Psoas muscle (tissue), 8 donors: ENCODE results near the gene SYMPK. TPM values are rescaled to one million over a fixed set of nuclear protein-coding genes. Genes with fewer than 3 reads are reported as not detected.

ENCODE experiments used
- ATAC-seq, 4 donors: fragments of 200-7000 bp; cut with Tn5 transposase; one replicate each; pipeline ENCODE4 v1.9.1; 2020; ENCODE audit warnings: moderate library complexity in 3 of 4, mild to moderate bottlenecking in 2 of 4
- DNase-seq, 2 donors: peaks; one replicate each; pipeline ENCODE4 v3.0.0-alpha.2; 2020
- H3K27ac ChIP-seq: fragments of 200-600 bp; one replicate; pipeline ENCODE4 v1.8.0; 2022
- H3K27me3 ChIP-seq, 3 donors: fragments of 200-600 bp in 1 of 3; one replicate each; pipeline versions ENCODE4 v1.6.1 to v1.8.0; 2013 to 2022; ENCODE audit warnings: low read length in 2 of 3, mild to moderate bottlenecking in 2 of 3, moderate library complexity in 1 of 3; ENCODE audit not compliant: insufficient read depth in 3 of 3
- H3K36me3 ChIP-seq, 2 donors: fragments of 200-600 bp in 1 of 2; one replicate each; pipeline versions ENCODE4 v1.6.1 to v1.8.0; 2013 to 2022; ENCODE audit warnings: low read depth in 1 of 2, mild to moderate bottlenecking in 1 of 2, moderate library complexity in 1 of 2; ENCODE audit not compliant: insufficient read depth in 1 of 2
- H3K4me1 ChIP-seq: fragments of 200-600 bp; one replicate; pipeline ENCODE4 v1.8.0; 2022
- H3K4me3 ChIP-seq: fragments of 200-600 bp; one replicate; pipeline ENCODE4 v1.8.0; 2022; ENCODE audit warnings: mild to moderate bottlenecking
- H3K9me3 ChIP-seq: fragments of 200-600 bp; one replicate; pipeline ENCODE4 v1.8.0; 2022
- CTCF ChIP-seq: fragments of 200-600 bp; IDR thresholded peaks from one replicate; pipeline ENCODE4 v1.8.0; 2022; ENCODE audit warnings: antibody characterized with exemption
- WGBS, 3 donors: extraction: QIAGEN DNeasy Blood & Tissue Kit; methylation state at CpG; one replicate each; pipeline versions ENCODE4 v1.1.6 to v1.1.7; 2013; 5-methylcytosine and 5-hydroxymethylcytosine counted together
- intact Hi-C, 2 donors: fragments of 100-400 bp; cut with DNase I; formaldehyde crosslinking; loops; one replicate each; pipeline versions ENCODE4 v1.11.0 to v1.14.2; 2022
- polyA plus RNA-seq, 3 donors: library from polyadenylated mRNA; stranded (reverse); fragments of 200-250 nt; gene quantifications; one replicate each; pipeline ENCODE4 v1.2.3, GENCODE V29; 2013
- total RNA-seq, 4 donors: library from RNA; stranded (reverse); fragmentation: NEBNext Ultra II Directional in 2 of 4; extraction: Animal tissue kit (Norgen Biotek cat#: 25700) in 2 of 4; gene quantifications; one replicate each; pipeline versions ENCODE4 v1.2.1 to v1.2.4, GENCODE V29; 2021 to 2023
- donor health status: healthy with polysubstance abuse.
- donor health status: DM: no; HTN: no; CAD: no; lungs with moderate emphysema.
- donor health status: Bipolar disorder and iron deficiency.
- donor health status: healthy.
- donor health status: DM: yes; HTN: yes; CAD: no.
- donor health status: DM: no; HTN: no; CAD: no.
- donor health status: DM: no; HTN: no; CAD: no.
- donor health status: DM: yes; HTN: yes; CAD: no.

SYMPK gene
- total and polyA plus RNA-seq, 7 donors = 27.6 to 80.3 (median 47.6) TPM

GRCh38 chr19:45881082-45881908 lies 18.3 kb upstream of the SYMPK start:
- Histone ChIP-seq H3K4me1 (peaks cover 29% of the 10 kb centered on the region), H3K36me3 (peaks cover 0 to 17% of the 10 kb centered on the region in 2 donors), H3K4me3 (no peak overlapping the region), H3K9me3 (no peaks in the 10 kb centered on the region), H3K27me3 (peaks cover 0 to 4% (median 3%) of the 10 kb centered on the region in 3 donors), H3K27ac (no peak overlapping the region)
- TF ChIP-seq CTCF = no peak
- DNase-seq = no peak
- intact Hi-C loops = no loop called here
- ATAC-seq = no peak
- 80 to 88% (median 83%) methylated on average over 10 of the region's 10 CpGs for WGBS, 3 donors

- peaks cover 0 to 17% of the 10 kb centered on the region in 2 donors for H3K36me3 ChIP-seq
- H3K4me3 ChIP-seq = no peak overlapping the region
- 23 to 61% (median 34%) methylated on average over 2 of the region's 2 CpGs for WGBS, 3 donors
- no peak overlapping the region for H3K27ac ChIP-seq
- peaks cover 26% of the 10 kb centered on the region for H3K4me1 ChIP-seq
- no peaks in the 10 kb centered on the region for H3K9me3 ChIP-seq
- no peak for DNase-seq
- TF ChIP-seq CTCF = no peak
- peaks cover 0 to 5% (median 4%) of the 10 kb centered on the region in 3 donors for H3K27me3 ChIP-seq
- ATAC-seq = no peak
- intact Hi-C loops = no loop called here
These were observed 17.0 kb upstream of the SYMPK start for GRCh38 chr19:45879971-45880370.

- TF ChIP-seq CTCF = no peak
- 69 to 79% (median 77%) methylated on average over 8 of the region's 8 CpGs for WGBS, 3 donors
- Histone ChIP-seq H3K36me3 (peaks cover 0 to 10% of the 10 kb centered on the region in 2 donors), H3K4me3 (no peak overlapping the region), H3K27me3 (peaks cover 0 to 5% (median 4%) of the 10 kb centered on the region in 3 donors), H3K4me1 (peaks cover 17% of the 10 kb centered on the region), H3K9me3 (no peaks in the 10 kb centered on the region), H3K27ac (no peak overlapping the region)
- intact Hi-C loops = no loop called here
- DNase-seq (no peak), ATAC-seq (no peak)
These were observed 16.1 kb upstream of the SYMPK start for GRCh38 chr19:45879055-45879454.

GRCh38 chr19:45878043-45878794 lies 15.3 kb upstream of the SYMPK start:
- Histone ChIP-seq H3K36me3 (peaks cover 0 to 5% of the 10 kb centered on the region in 2 donors), H3K9me3 (no peaks in the 10 kb centered on the region), H3K27ac (peak overlapping the region; percentile 2), H3K4me1 (peaks cover 9% of the 10 kb centered on the region), H3K4me3 (no peak overlapping the region), H3K27me3 (peaks cover 0 to 5% (median 4%) of the 10 kb centered on the region in 3 donors)
- intact Hi-C loops = no loop called here
- 75 to 83% (median 81%) methylated on average over 11 of the region's 11 CpGs for WGBS, 3 donors
- TF ChIP-seq CTCF = no peak
- ATAC-seq = peak; percentile 75 to 89 (median 84)
- DNase-seq = no peak
